ENCODE results near the gene RELN.

Gene RELN

GRCh38 chr7:103695521-103695920, 293.9 kb downstream of the RELN start:
- Histone ChIP-seq H3K36me3 (no peaks in the 10 kb centered on the region), H3K27ac (no peak overlapping the region), H3K27me3 (no peaks in the 10 kb centered on the region), H3K4me3 (ENCODE audit: low read depth in 1 of 2, low read length in 1 of 2) (no peak overlapping the region), H3K9me3 (no peaks in the 10 kb centered on the region), H3K4me1 (ENCODE audit: control insufficient read depth in 1 of 2, insufficient read depth in 1 of 2, low read depth in 1 of 2, low read length in 1 of 2) (no peaks in the 10 kb centered on the region)
- no peak for TF ChIP-seq CTCF (IDR thresholded peaks at IDR 0.05)

- no peaks in the 10 kb centered on the region for H3K4me1 ChIP-seq (ENCODE audit: control insufficient read depth in 1 of 2, insufficient read depth in 1 of 2, low read depth in 1 of 2, low read length in 1 of 2)
- H3K9me3 ChIP-seq = no peaks in the 10 kb centered on the region
- no peaks in the 10 kb centered on the region for H3K36me3 ChIP-seq
- H3K27me3 ChIP-seq = no peaks in the 10 kb centered on the region
- TF ChIP-seq CTCF (IDR thresholded peaks at IDR 0.05) = no peak
- H3K27ac ChIP-seq = no peak overlapping the region
- no peak overlapping the region for H3K4me3 ChIP-seq (ENCODE audit: low read depth in 1 of 2, low read length in 1 of 2)
These were observed 295.2 kb downstream of the RELN start for GRCh38 chr7:103694304-103694703.

- TF ChIP-seq CTCF (IDR thresholded peaks at IDR 0.05) = no peak
- no peaks in the 10 kb centered on the region for H3K27me3 ChIP-seq
These were observed 298.2 kb downstream of the RELN start for GRCh38 chr7:103691291-103691690.

GRCh38 chr7:103690242-103690974, 299.1 kb downstream of the RELN start:
- H3K27ac ChIP-seq = no peak overlapping the region
- no peaks in the 10 kb centered on the region for H3K27me3 ChIP-seq
- no peaks in the 10 kb centered on the region for H3K9me3 ChIP-seq
- H3K36me3 ChIP-seq = no peaks in the 10 kb centered on the region
- H3K4me1 ChIP-seq (ENCODE audit: control insufficient read depth in 1 of 2, insufficient read depth in 1 of 2, low read depth in 1 of 2, low read length in 1 of 2) = no peaks in the 10 kb centered on the region
- no peak overlapping the region for H3K4me3 ChIP-seq (ENCODE audit: low read depth in 1 of 2, low read length in 1 of 2)
- TF ChIP-seq CTCF (IDR thresholded peaks at IDR 0.05) = no peak

More at GRCh38 chr7:103691291-103691690, 298.2 kb downstream of the RELN start:
- H3K27ac ChIP-seq = no peak overlapping the region
- H3K4me3 ChIP-seq (ENCODE audit: low read depth in 1 of 2, low read length in 1 of 2) = no peak overlapping the region
- no peaks in the 10 kb centered on the region for H3K36me3 ChIP-seq
- no peaks in the 10 kb centered on the region for H3K4me1 ChIP-seq (ENCODE audit: control insufficient read depth in 1 of 2, insufficient read depth in 1 of 2, low read depth in 1 of 2, low read length in 1 of 2)
- no peaks in the 10 kb centered on the region for H3K9me3 ChIP-seq

- no peak for TF ChIP-seq CTCF (IDR thresholded peaks at IDR 0.05)
- H3K27ac ChIP-seq = no peak overlapping the region
- H3K4me3 ChIP-seq (ENCODE audit: low read depth in 1 of 2, low read length in 1 of 2) = no peak overlapping the region
- no peaks in the 10 kb centered on the region for H3K9me3 ChIP-seq
- H3K4me1 ChIP-seq (ENCODE audit: control insufficient read depth in 1 of 2, insufficient read depth in 1 of 2, low read depth in 1 of 2, low read length in 1 of 2) = no peaks in the 10 kb centered on the region
- H3K36me3 ChIP-seq = no peaks in the 10 kb centered on the region
- no peaks in the 10 kb centered on the region for H3K27me3 ChIP-seq
These were observed 300.2 kb downstream of the RELN start for GRCh38 chr7:103689255-103689654.

Measured in neutrophil (primary cell).